NCI-H526 treated with DMSO at 0.1 percent for 48 hours (cell line): ENCODE measurements around the gene POGZ.

Experiments used
- DNase-seq: peaks from one replicate; lab custom pipeline; 2025; lab: John Stamatoyannopoulos, UW

POGZ gene

GRCh38 chr1:151371370-151372057 lies 87.8 kb downstream of the POGZ start:
- DNase-seq, result no peak

GRCh38 chr1:151370211-151370911 lies 88.9 kb downstream of the POGZ start:
- DNase-seq, result no peak

- DNase-seq, result no peak
Observed at GRCh38 chr1:151369621-151370048, 89.7 kb downstream of the POGZ start.

- no peak for DNase-seq
Observed at GRCh38 chr1:151369302-151369610, 90.0 kb downstream of the POGZ start.

- no peak for DNase-seq
Observed at GRCh38 chr1:151368393-151369301, 90.6 kb downstream of the POGZ start.

- DNase-seq, result no peak
Observed at GRCh38 chr1:151367658-151368392, 91.5 kb downstream of the POGZ start.

GRCh38 chr1:151364996-151365395 lies 94.3 kb downstream of the POGZ start:
- no peak for DNase-seq

GRCh38 chr1:151362308-151363155 lies 96.8 kb downstream of the POGZ start:
- DNase-seq, result no peak

GRCh38 chr1:151361883-151362282 lies 97.4 kb downstream of the POGZ start:
- DNase-seq, result no peak

GRCh38 chr1:151356696-151357095 lies 102.6 kb downstream of the POGZ start:
- DNase-seq, result no peak
